HG02798 (cell line): ENCODE data around the gene CROCC2.

Source experiments
- ATAC-seq: cut with Tn5 transposase; IDR thresholded peaks from one replicate; pipeline ENCODE4 v1.9.1; 2021; ENCODE audit warnings: mild to moderate bottlenecking; ENCODE audit not compliant: unreplicated experiment, poor library complexity

CROCC2 gene

DNA sequence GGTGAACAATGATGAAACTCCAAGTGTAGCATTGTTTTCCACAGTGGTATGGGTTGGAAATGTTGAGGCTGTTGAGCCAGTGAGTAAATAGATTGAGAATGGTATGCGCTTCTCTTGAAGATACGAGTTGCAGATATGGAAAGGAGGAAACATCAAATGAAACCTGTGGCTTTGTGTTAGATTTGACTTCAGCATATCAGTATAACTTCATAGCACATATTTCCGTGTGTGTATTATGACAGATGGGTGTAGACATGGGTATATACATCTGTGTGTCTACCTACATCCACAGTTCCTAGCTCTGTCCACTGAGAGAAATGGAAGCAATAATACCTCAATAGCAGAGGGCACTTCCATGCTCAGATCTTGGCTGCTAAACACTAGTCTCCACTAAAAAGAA lies 100.3 kb downstream of the CROCC2 start:
- ATAC-seq = no peak

DNA sequence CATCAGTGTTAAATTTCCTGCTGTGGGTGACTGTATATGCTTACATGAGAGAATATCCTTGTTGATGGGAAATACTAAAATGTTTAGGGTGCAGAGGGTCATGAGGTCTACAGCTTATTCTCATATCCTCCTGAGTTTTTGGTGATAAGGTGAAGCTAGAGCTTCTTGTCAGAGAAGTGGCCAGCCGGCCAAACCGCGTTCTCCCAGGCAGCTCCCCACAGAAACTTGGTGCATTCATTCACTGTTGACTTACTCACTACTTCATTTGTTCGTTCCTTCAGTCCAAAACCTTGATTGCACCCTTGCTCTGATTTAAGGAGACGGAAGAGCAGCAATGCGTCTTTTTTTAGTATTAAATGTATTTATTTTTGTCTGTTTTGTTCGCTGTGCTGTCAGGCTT lies 101.0 kb downstream of the CROCC2 start:
- no peak for ATAC-seq

GRCh38 chr2:241007880-241008710 lies 102.0 kb downstream of the CROCC2 start:
- ATAC-seq = no peak

DNA sequence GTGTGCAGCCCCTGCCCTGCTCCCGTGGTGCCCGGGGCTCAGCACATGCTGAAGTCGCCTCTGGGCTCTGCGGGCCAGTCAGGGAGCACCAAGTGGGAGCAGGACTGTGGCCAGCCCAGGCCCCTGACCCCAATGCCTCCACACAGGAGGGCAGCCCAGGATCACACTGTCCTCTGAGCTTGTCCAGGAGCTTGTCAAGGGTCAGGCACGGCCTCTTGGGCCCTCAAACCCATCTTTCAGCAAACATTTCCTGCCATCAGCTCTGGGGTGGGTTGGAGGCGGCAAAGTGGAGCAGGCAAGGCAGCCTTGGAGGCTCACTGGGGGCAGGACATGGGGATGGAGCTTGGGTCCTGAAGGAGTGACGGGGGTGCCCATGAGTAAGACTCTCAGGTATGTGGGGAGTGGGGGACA lies 102.6 kb downstream of the CROCC2 start:
- no peak for ATAC-seq

GRCh38 chr2:241009191-241009590 lies 103.1 kb downstream of the CROCC2 start:
- ATAC-seq = no peak

GRCh38 chr2:241009601-241010530 lies 103.7 kb downstream of the CROCC2 start:
- no peak for ATAC-seq

GRCh38 chr2:241010531-241011295 lies 104.6 kb downstream of the CROCC2 start:
- ATAC-seq = no peak

DNA sequence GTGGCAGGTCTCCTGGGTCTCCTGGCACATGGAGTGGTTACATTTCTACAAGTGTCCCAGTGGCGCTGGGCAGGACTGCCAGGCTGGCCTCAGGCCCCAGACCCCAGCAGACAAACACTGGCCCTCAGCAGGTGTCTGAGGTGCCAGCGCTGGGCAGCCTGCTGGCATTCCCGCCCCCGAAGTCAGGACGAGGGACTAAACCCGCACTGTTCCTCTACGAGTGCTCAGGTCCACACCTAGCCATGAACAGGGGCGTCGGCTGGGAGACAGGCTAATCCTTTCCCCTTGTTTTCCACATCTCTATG lies 105.1 kb downstream of the CROCC2 start:
- ATAC-seq = no peak

GRCh38 chr2:241011751-241012510 lies 105.8 kb downstream of the CROCC2 start:
- ATAC-seq = no peak

GRCh38 chr2:241014224-241014623 lies 108.1 kb downstream of the CROCC2 start:
- ATAC-seq = no peak

DNA sequence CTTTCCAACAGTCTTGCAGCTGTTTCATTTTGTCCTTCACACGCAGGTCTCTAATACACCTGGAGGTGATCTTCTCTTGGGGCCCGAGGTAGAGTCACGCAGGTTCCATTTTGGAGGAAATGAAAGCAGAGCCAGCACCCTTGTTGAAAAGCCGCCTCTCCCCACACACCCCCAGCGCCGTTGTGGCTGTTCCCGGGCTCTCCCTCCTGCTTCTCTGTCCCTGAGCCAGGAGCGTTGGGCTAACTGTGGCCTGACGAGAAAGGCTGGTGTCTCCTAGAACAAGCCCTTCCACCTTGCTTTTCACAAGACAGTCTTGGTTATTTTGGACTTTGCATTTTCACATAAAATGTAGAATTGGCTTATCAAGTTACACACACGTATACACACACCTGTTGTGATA lies 108.6 kb downstream of the CROCC2 start:
- ATAC-seq = no peak

DNA sequence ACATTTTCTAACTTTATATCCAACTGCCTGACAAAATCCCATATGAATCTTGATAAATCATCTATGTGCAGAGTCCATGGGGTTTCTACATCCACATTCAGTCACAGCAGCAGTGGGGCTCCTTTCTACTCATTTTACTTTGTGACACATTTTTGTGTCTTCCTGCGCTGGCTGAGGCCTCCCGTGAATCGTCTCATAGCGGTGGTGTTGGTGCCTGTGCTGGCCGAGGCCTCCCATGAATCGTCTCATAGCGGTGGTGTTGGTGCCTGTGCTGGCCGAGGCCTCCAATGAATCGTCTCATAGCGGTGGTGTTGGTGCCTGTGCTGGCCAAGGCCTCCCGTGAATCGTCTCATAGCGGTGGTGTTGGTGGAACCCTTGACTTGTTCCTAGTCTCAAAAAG lies 109.3 kb downstream of the CROCC2 start:
- ATAC-seq = no peak

DNA sequence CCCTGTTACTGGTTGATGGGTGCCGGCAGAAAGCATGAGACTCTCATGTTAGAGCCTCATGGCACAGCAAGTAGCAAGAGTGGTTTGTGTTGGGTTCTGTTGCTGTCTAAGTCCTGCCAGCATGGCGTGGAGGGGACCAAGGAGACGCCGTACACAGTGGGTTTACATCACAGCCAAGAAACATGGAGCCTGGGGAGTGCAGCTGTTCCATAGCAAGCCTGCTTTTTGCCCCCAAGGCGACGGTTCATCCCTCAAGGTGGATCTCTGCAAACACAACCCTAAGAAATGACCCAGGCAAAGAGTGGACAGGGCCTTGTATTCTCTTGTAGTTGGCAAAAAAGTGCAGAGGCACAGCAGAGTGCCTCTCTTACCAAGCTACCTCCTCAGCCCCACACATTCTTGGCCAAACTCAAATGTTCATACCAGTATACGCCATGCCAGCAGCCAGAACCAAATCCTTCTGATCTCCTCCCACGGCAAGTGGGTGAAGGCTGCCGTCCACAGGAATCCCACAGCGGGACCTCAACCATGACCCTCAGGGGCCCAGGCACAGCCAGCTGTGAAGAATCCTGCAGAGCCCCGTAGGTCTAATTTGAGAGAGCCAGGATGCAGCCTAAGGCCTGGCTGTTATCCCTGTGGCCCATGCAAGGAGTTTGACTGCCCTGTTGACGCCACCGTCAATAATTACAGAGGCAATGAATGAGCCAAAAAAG lies 111.2 kb downstream of the CROCC2 start:
- no peak for ATAC-seq

DNA sequence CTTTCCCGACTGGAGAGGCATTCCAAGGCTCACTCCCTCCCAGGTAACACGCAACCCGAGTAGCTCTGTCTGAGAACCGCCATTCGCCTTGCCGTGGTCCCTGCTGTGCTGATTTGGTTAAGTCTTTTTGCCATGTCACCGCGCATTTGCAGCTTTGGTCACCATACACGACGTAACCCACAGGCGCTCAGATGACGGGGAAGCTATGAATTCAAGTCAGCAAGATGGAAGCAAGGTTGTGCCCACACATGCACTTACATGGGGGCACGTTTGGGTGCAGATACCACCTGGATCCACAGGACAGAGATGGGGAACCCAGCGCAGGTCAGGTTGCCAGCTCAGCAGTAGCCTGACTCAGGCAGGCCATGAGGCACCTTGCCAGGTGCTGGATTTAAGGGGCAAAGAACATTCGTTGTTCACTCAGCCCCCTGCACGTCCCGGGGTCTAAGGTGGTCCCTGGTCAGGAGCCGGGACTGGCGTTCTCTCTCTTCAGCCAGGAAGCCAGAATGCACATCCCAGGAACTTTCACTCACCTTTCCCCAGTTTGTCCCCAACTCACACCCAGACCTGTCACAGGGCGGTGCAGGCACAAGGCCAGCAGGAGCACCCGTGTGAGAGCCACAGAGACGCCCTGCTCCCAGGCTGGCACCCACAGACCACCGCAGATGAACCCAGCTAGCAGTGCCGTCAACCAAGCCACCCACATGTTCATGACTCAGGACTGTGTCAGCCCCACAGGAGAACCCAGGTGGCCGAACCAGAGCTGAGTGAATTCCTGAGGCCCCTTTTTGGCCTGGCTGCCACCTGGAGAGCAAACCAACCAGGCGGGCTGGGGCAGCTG lies 112.1 kb downstream of the CROCC2 start:
- no peak for ATAC-seq

DNA sequence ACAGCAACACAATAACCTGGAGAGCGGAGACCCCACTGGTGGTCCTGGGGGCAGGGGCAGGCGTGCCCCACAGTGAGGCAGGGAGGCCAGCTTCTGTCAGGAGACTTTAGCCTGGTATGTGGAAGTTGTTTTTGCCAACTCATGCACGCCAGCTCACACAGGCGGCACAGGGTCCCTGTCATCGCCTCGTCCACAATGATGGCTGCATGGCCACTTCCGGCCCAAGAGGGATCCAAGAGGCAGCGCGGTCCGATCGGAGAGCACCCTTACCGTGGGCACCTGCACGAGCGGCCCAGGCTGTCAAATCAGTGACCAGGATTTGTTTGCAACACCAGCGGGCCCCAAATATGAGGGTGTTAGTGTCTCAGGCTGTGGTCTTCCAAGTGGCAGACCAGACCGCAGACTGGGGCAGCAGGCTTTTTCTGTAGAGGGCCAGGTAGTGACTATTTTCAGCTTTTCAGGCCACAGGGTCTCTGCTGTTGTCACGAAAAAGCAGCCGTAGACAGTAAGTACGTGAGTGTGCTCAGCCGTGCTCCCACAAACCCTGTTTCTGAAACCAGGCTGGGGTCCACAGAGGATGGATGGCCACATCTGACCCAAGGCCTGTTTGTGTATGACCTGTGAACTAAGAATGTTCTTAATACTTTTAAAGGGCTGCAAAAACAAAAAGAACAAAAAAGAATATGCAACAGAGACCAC lies 113.5 kb downstream of the CROCC2 start:
- ATAC-seq = no peak

DNA sequence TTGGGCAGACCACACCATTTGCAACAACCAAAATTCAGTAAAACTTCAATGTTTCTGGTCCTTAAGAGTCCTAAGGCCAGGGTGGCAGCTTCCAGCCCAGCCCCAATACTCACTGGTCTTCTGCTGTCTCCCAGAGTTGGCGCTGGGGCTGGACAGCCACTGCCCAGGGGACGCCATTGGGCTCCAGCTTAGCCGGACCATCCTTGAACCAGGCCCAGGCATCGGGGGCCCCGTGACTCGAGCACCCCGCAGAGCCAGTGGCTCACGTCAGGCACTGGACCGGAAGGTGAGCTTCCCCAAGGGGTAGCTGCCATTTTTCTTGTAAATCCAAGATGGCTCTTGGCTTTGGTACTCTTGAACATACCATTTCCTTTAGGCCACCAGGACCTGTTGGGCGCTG lies 114.1 kb downstream of the CROCC2 start:
- no peak for ATAC-seq

DNA sequence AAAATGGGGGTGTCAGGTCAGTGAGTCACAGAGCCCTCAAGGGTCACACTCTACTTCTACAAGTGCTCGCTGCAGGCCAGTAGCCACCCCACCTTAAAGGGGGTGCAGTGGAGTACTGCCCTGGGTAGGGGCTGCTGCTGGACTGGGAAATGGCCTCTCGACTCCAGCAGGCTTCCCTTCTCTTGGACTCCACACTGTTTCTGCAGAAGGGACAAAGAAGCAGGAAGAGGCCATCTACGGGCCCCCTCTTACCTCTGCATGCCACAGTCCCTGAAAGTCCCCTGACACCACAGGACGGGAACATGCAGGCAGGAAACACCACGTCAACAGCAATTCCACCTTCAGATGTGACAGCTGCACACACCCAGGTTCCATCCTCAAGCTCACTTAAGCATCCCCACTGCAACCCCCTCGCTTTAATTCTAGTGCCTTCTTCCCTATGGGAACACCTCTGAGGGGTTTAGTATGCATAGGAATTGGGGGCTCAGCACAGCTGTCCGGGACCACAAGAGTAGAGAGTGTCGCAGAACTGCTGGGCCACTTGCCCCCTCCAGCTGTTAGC lies 114.6 kb downstream of the CROCC2 start:
- ATAC-seq = no peak

GRCh38 chr2:241025639-241026038 lies 119.5 kb downstream of the CROCC2 start:
- no peak for ATAC-seq
